ENCODE data around the gene BRI3.
A peak's percentile ranks its signal among the peaks of the same experiment; 100 is the strongest.

Gene BRI3

DNA sequence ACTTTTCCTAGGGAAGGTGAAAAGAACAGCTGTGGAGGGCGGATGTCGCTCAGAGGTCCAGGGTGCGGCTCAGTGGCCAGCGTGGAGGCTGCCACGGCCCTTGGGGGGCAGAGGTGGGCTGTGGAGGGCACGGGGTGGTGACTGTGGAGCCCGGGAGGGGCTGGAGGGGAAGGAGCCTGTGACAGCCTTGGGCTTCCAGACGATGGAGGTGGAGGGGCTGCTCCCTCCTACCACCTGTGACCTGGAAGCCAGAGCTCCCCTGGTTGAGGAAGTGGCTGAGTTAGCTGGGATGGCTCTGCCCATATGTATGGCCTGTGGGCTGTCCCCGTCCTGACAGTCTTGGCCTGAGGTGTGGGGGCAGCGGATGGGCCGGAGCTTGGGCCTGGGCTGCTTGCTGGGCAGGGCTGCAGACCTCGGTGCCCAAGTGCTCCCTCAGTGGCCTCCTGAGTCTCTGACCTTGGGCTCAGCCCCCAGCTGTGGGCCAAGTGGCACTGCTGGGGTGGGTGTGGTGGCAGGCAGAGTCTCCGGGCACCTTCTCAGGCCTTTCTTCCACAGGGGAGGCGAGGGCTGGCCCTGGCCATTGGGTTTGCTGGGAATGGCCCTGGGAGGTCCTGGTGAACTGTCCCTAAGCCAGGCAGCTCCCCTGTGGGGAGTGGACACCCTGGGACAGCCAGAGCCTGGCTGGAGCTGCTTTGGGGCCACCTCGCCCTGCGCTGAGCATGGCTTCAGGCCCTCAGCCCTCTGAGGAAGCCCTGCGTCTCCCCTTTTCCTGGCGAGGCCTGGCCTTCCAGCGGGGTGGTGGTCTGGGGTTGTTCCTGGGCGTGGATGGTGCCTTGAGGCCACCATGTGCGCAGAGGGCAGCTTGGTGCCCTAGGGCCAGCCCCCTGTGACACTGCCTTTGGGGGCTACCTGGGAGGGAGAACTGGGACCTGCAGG is 3.9 kb downstream of the BRI3 start:
- no peak for DNase-seq

DNA sequence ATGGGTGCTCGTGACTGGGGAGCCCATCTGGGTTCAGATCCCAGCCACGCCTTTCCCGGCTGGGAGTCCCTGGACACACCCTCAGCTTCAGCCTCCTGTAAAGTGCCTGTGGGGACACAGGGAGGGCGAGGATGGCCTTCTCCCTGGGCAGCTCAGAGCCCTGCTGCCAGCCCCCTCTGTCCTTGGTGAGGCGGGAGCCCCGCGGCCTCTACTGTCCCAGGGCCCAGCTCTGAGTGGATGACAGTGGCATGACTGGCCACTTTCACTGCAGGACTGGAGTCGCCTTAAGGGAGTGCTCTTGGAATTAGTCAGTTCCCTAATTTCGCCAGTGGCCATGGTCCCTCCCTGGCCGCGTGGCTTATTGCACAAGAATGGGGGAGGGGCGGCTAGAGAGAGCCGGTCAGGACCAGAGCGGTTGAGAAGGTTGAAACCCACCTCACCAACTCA is 4.6 kb downstream of the BRI3 start:
- peak in 7 of 58 donors; percentile 2 to 30 (median 15) for DNase-seq

DNA sequence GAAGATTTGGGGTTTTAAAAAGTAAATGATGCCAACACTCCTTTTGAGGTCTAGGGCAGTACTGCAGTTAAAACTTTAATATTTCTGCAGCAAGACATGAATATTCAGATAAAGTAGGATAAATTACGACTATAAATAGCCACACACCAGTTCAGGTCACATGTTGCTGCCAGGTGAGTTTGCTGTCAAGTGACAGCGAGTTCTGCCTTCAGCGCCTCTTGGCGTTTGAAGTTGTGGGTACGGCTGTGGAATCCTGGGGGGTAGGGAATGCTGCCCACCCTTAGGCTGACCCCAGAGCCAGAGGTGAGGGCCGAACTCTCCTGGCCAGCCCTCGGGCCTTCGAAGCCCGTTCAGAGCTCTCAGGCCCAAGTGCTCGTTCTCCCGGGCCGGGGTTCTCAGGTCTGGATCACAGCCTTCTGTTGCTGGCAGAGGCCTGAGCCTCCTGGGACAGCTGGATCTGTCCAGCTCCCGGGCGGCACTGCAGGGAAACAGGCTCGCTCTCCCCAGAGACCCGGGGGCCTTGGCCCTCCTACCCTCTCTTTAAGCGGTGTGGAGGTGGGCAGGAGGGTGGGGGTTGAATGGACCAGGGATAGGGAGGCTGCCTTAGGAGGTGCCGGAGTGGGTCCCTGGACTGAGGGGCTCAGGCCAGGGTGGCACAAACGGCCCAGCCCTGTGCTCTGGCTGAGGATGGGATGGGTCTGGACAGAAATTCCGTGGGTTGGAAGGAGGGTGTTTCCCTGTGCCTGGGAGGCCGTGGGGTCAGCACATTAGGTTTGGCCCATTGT is 5.4 kb downstream of the BRI3 start:
- DNase-seq = peak in 1 of 58 donors; percentile 45

DNA sequence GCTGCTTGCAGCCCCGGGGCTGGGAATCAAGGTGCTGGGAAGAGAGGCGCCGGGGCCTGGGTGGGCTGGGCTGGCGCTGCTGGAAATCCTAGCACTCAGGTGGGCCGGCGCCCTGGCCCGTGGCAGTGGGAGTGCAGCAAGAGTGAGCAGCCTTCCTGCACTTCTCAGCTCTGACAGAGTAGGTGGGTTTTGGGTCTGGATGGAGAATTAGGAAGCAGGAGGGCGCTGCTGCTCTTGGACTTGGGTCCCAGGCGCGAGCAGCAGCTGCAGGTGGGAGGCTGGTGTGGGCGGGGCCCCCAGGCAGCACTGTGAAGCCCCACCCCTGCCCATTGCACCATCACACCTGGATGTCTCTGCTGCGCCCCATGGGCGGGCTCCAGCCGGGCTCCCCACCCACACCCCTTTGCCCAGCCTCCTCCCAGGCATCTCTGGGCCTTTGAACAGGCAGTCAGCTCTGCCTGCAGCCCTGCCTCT is 6.0 kb downstream of the BRI3 start:
- DNase-seq = peak in 1 of 58 donors; percentile 26

GRCh38 chr7:98288064-98288823 is 6.8 kb downstream of the BRI3 start:
- no peak for DNase-seq

GRCh38 chr7:98289333-98289875 is 7.9 kb downstream of the BRI3 start:
- no peak for DNase-seq

DNA sequence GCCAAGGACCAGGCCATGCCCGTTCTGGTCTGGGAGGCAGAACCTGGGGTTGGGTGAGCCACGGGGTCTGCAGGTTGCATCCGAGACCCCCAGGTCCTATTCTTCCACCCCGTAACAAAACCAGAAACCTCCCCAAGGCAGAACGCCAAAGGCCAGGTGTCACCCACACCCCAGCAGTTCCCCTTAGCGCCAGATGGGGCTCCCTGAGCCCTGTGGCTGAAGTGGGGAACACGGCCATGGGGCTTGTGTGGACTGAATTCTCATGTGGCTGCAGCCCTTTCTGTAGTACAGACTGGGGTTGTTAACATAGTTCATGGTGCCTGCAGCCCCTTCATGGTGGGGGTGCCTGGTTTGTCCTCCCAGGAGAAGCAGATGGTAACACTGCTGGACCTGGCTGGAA is 10.2 kb downstream of the BRI3 start:
- no peak for DNase-seq

GRCh38 chr7:98293265-98293664 is 11.8 kb downstream of the BRI3 start:
- DNase-seq = no peak

GRCh38 chr7:98293746-98294145 is 12.3 kb downstream of the BRI3 start:
- DNase-seq = no peak

DNA sequence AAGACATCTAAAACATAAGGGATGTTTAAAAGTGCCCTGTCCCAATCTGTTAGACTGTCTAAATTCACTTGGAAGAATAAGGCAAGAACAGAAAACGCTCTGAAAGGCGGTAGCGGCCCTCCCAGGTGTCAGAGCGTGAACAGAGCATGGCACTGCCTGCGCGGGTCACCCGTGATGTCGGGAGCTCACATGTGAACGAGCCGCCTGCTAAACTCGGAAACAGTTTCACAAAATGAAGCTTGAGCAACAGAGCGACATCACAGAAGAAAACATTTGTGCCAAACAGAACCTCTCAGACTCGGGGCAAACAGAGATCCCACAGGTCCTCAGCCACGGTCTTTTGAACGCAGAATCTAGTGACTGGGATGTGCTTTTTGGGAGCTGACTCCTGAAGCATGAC is 12.8 kb downstream of the BRI3 start:
- DNase-seq = no peak

- peak in 29 of 58 donors; percentile 6 to 63 (median 17) for DNase-seq
These were observed 13.4 kb downstream of the BRI3 start for GRCh38 chr7:98294798-98295382.

- DNase-seq = no peak
These were observed 14.1 kb downstream of the BRI3 start for GRCh38 chr7:98295467-98296192.

DNA sequence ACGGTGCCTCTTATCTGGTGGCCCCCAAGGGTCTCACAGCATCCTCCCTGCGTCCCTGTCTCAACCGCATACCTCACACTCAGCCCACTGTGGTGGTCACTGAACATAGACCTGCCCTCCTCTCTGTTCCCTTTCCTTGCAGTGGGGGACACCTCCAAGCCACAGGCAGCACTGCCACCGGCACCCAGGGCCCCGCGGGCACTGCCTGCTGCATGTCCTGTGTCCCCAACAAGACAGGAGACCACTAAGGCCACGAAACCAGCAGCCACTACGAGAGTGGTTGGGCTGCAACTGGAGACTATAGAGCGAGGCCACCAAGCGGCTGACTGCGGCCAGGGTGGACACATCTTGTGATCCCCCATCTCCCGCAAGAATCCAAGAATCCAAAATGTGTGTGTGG is 15.3 kb downstream of the BRI3 start:
- DNase-seq = no peak

GRCh38 chr7:98297626-98298286 is 16.3 kb downstream of the BRI3 start:
- no peak for DNase-seq

GRCh38 chr7:98300595-98301372 is 19.3 kb downstream of the BRI3 start:
- DNase-seq = no peak

GRCh38 chr7:98301693-98302470 is 20.4 kb downstream of the BRI3 start:
- no peak for DNase-seq

- DNase-seq = no peak
These were observed 21.8 kb downstream of the BRI3 start for GRCh38 chr7:98303176-98303865.
